Lower lobe of right lung (tissue), 2 donors: ENCODE results near the gene DHRSX. TPM values are rescaled to one million over a fixed set of nuclear protein-coding genes. Genes with fewer than 3 reads are reported as not detected.
A peak's percentile ranks its signal among the peaks of the same experiment; 100 is the strongest.
"Not testable (repeated sequence)": the region's sequence is repeated elsewhere in the genome, so short reads cannot be mapped to it uniquely, and the experiment has no call there.

Source experiments
- ATAC-seq, 2 donors: fragments of 200-7000 bp; cut with Tn5 transposase; one replicate each; pipeline ENCODE4 v1.9.1; 2020 to 2022; ENCODE audit warnings: mild to moderate bottlenecking in 2 of 2, moderate library complexity in 2 of 2
- DNase-seq: peaks from one replicate; pipeline ENCODE4 v3.0.0-alpha.2; 2020
- H3K27ac ChIP-seq: fragments of 200-600 bp; one replicate; pipeline ENCODE4 v1.8.0; 2022
- H3K27me3 ChIP-seq: fragments of 200-600 bp; one replicate; pipeline ENCODE4 v1.8.0; 2022; ENCODE audit warnings: low read depth
- H3K36me3 ChIP-seq: fragments of 200-600 bp; one replicate; pipeline ENCODE4 v1.8.0; 2022; ENCODE audit warnings: mild to moderate bottlenecking
- H3K4me1 ChIP-seq: fragments of 200-600 bp; one replicate; pipeline ENCODE4 v1.8.0; 2022
- H3K4me3 ChIP-seq: fragments of 200-600 bp; one replicate; pipeline ENCODE4 v1.8.0; 2022; ENCODE audit warnings: mild to moderate bottlenecking
- H3K9me3 ChIP-seq: fragments of 200-600 bp; one replicate; pipeline ENCODE4 v1.8.0; 2022
- intact Hi-C: fragments of 100-400 bp; cut with DNase I; formaldehyde crosslinking; loops from one replicate; pipeline ENCODE4 v1.11.0; 2022
- total RNA-seq: library from RNA; stranded (reverse); fragmentation: NEBNext Ultra II Directional; extraction: Animal tissue kit (Norgen Biotek cat#: 25700); gene quantifications from one replicate; pipeline ENCODE4 v1.2.1, GENCODE V29; 2021
- TF ChIP-seq, protein P1 (sequence below): fragments of 200-600 bp; IDR thresholded peaks from one replicate; pipeline ENCODE4 v1.8.0; 2022; ENCODE audit warnings: antibody characterized with exemption, mild to moderate bottlenecking
- donor health status: DM: no; HTN: yes; CAD: no; lungs with severe emphysema.

The DHRSX gene
- total RNA-seq, 1 donor from 2014 or later: 31.9 TPM

DNA sequence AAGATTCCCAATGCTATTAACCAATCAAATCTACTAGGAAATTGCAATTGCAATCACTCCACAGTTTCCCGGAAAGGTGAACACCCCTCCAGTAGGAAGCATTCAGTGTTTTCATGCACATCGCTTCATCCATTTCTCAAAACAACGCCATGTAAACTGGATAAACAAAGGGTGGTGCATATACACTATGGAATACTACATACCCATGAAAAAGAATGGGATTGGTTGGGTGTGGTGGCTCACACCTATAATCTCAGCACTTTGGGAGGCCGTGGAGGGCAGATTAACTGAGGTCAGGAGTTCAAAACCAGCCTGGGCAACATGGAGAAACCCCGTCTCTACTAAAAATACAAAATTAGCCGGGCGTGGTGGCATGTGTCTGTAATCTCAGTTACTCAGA lies 29.1 kb downstream of the DHRSX start:
- intact Hi-C loops: no loop called here
- no peaks in the 10 kb centered on the region for H3K27me3 ChIP-seq
- no peaks in the 10 kb centered on the region for H3K4me1 ChIP-seq
- H3K4me3 ChIP-seq: no peak overlapping the region
- no peaks in the 10 kb centered on the region for H3K9me3 ChIP-seq
- TF ChIP-seq, protein P1, sequence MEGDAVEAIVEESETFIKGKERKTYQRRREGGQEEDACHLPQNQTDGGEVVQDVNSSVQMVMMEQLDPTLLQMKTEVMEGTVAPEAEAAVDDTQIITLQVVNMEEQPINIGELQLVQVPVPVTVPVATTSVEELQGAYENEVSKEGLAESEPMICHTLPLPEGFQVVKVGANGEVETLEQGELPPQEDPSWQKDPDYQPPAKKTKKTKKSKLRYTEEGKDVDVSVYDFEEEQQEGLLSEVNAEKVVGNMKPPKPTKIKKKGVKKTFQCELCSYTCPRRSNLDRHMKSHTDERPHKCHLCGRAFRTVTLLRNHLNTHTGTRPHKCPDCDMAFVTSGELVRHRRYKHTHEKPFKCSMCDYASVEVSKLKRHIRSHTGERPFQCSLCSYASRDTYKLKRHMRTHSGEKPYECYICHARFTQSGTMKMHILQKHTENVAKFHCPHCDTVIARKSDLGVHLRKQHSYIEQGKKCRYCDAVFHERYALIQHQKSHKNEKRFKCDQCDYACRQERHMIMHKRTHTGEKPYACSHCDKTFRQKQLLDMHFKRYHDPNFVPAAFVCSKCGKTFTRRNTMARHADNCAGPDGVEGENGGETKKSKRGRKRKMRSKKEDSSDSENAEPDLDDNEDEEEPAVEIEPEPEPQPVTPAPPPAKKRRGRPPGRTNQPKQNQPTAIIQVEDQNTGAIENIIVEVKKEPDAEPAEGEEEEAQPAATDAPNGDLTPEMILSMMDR: no peak
- no peak for DNase-seq
- ATAC-seq: no peak
- H3K36me3 ChIP-seq: no peaks in the 10 kb centered on the region
- H3K27ac ChIP-seq: no peak overlapping the region

DNA sequence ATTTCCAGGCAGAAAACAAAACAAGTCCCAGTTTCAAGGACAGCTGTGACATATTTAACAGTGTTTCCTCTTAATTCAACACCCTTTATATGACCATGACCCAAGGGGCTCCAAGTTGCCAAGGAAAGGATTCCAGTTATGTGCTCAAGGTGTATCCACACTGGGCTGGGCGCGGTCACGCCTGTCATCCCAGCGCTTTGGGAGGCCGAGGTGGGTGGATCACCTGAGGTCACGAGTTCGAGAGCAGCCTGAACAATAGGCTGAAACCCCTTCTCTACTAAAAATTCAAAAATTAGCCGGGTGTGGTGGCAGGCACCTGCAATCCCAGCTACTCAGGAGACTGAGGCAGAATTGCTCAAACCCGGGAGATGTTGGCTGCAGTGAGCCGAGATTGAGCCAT lies 29.6 kb downstream of the DHRSX start:
- H3K4me1 ChIP-seq, intact Hi-C loops: not testable (repeated sequence)

GRCh38 chrX:2469852-2470251 lies 30.9 kb downstream of the DHRSX start:
- H3K36me3 ChIP-seq, H3K27me3 ChIP-seq, H3K4me1 ChIP-seq, H3K9me3 ChIP-seq, DNase-seq, H3K27ac ChIP-seq, H3K4me3 ChIP-seq, ATAC-seq, intact Hi-C loops: not testable (repeated sequence)

More for the DNA sequence above, 29.6 kb downstream of the DHRSX start:
- H3K27me3 ChIP-seq, H3K4me3 ChIP-seq, H3K9me3 ChIP-seq, ATAC-seq, H3K27ac ChIP-seq, H3K36me3 ChIP-seq: not testable (repeated sequence)
- DNase-seq: peak; percentile 4

- H3K27me3 ChIP-seq: no peaks in the 10 kb centered on the region
- H3K27ac ChIP-seq: no peak overlapping the region
- no peaks in the 10 kb centered on the region for H3K4me1 ChIP-seq
- ATAC-seq: no peak
- no peak overlapping the region for H3K4me3 ChIP-seq
- TF ChIP-seq, protein P1: no peak
- DNase-seq: peak; percentile 24
- H3K9me3 ChIP-seq: no peaks in the 10 kb centered on the region
- intact Hi-C loops: no loop called here
- H3K36me3 ChIP-seq: no peaks in the 10 kb centered on the region
Observed at GRCh38 chrX:2469196-2469685, 31.5 kb downstream of the DHRSX start.

- Histone ChIP-seq H3K27ac (no peak overlapping the region), H3K36me3 (no peaks in the 10 kb centered on the region), H3K9me3 (no peaks in the 10 kb centered on the region), H3K27me3 (no peaks in the 10 kb centered on the region), H3K4me3 (no peak overlapping the region), H3K4me1 (no peaks in the 10 kb centered on the region)
- DNase-seq (peak; percentile 23), ATAC-seq (no peak)
- TF ChIP-seq, protein P1: no peak
- intact Hi-C loops: no loop called here
Observed at GRCh38 chrX:2468261-2469195, 32.2 kb downstream of the DHRSX start.

DNA sequence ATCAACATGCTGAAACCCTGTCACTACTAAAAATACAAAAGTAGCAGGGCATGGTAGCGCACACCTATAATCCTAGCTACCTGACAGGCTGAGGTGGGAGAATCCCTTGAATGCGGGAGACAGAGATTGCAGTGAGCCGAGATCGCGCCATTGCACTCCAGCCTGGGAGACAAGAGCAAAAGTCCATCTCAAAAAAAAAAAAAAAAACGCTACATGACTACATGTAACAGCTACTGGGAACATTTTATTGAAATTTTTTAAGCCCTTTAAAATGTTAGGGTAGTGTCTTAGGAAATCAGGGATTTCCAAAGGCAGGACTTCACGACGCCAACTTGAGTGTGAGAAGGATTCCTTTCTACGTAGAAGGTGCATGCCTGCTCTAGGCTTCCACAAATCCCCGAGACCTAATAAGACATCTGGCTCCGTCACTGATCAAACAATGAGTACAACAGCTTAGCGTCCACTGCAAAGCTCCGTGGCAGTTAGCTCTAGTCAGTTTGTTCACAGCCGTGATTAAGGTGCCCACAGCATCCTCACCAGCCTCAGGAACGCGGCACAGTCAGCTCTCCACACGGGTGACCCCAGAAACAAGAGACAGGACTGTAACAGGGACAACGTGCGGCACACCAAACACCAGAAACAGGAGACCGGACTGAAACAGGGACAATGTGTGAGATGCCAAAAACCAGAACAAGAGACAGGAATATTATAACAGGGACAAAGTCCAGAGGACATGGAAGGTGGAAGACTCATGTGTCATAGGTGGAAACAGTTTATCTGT lies 33.7 kb downstream of the DHRSX start:
- DNase-seq: peak; percentile 21
- no peak overlapping the region for H3K27ac ChIP-seq
- no peaks in the 10 kb centered on the region for H3K9me3 ChIP-seq
- no peak overlapping the region for H3K4me3 ChIP-seq
- ATAC-seq: no peak
- H3K36me3 ChIP-seq: no peaks in the 10 kb centered on the region
- no peaks in the 10 kb centered on the region for H3K27me3 ChIP-seq
- intact Hi-C loops: no loop called here
- no peaks in the 10 kb centered on the region for H3K4me1 ChIP-seq
- TF ChIP-seq, protein P1: no peak
